NT2/D1 (cell line): ENCODE data around the gene LCE1F.

Source experiments
- YY1 ChIP-seq: IDR thresholded peaks from 2 replicates; pipeline ENCODE4 v1.6.1; 2011; ENCODE audit not compliant: insufficient read length, insufficient read depth
- ZNF274 ChIP-seq: IDR thresholded peaks from 2 replicates; pipeline ENCODE4 v1.6.1; 2011; ENCODE audit warnings: mild to moderate bottlenecking, low read depth, low read length

GRCh38 chr1:152725261-152725660, 49.7 kb upstream of the LCE1F start:
- TF ChIP-seq ZNF274 = no peak
- no peak for TF ChIP-seq YY1
